ENCODE data around the gene ROR1.

Gene ROR1

DNA sequence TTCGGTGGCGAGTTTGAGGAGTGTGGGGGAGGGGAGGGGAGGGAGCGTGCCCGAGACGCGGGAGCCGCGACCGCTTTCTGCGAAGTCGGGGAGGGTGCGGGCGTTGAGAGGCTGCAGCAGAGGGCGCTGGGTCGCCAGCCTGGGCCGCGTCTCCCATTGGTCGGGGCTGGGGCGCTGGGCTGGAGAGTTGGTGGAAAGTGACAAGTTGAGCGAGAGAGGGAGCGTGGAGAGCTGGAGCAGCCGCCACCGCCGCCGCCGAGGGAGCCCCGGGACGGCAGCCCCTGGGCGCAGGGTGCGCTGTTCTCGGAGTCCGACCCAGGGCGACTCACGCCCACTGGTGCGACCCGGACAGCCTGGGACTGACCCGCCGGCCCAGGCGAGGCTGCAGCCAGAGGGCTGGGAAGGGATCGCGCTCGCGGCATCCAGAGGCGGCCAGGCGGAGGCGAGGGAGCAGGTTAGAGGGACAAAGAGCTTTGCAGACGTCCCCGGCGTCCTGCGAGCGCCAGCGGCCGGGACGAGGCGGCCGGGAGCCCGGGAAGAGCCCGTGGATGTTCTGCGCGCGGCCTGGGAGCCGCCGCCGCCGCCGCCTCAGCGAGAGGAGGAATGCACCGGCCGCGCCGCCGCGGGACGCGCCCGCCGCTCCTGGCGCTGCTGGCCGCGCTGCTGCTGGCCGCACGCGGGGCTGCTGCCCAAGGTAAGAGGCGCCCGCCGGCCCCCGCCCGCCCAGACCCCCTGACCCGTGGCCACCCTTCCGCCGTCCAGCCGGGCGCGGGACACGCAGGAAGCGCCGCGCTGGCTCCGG lies at the start of gene ROR1:
TSS of gene ROR1 (plus strand) at position 203 of the 802 bp plus-strand sequence.
- DNase-seq: no peak

- DNase-seq: no peak
Measured at GRCh38 chr1:63724375-63724899, 49.4 kb upstream of the ROR1 start.

DNA sequence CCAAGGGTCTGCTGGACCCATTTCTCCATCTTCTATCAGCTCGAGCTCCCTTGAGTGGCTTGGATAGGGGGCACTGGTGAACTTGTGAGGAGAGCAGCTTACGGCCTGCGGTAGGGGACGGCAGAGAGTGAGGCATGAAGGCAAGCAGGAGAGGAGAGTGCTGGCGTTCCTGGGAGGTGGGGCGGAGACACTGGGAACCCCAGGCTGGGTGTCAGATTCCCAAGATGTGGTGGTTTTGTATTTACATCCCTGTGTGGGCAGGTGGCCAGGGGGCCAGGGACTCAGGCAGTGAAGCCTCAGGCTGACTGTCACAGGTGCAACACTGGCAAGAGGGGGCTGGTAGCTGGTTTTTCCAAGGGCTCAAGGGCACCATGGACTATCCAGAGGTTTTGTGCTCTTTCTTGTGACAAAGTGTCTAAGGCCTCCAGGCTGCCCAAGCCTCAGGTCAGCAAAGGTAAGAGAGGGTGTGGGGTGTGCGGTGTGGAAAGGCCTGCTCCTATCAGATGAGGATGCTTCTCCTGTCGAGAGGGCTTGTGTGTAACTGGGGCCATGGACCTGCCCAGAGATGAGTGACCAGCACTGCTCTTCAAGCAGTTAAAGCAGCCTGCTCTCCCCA lies 45.1 kb upstream of the ROR1 start:
- DNase-seq: no peak

GRCh38 chr1:63729227-63729620 lies 44.6 kb upstream of the ROR1 start:
- DNase-seq: no peak

DNA sequence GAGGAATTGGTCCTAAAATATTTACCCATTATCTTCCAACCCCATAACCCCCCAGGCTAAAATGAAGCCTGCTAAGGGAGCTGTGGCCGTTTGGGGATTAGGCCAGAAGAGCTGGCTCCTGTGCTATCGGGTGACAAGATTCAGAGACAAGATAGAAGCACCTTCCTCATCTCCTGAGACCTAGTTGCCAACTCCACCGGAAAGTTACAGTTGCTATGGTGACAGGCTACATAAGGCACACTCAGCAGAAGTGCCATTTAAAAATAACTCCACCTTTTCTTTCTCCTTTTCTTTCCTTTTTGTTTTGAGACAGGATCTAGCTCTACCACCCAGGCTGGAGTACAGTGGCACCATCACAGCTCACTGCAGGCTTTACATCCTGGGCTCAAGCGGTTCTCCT lies 43.6 kb upstream of the ROR1 start:
- no peak for DNase-seq

- no peak for DNase-seq
Measured at GRCh38 chr1:63731117-63732043, 42.4 kb upstream of the ROR1 start.

GRCh38 chr1:63732666-63733065 lies 41.2 kb upstream of the ROR1 start:
- DNase-seq: no peak

GRCh38 chr1:63738772-63739171 lies 35.0 kb upstream of the ROR1 start:
- no peak for DNase-seq

DNA sequence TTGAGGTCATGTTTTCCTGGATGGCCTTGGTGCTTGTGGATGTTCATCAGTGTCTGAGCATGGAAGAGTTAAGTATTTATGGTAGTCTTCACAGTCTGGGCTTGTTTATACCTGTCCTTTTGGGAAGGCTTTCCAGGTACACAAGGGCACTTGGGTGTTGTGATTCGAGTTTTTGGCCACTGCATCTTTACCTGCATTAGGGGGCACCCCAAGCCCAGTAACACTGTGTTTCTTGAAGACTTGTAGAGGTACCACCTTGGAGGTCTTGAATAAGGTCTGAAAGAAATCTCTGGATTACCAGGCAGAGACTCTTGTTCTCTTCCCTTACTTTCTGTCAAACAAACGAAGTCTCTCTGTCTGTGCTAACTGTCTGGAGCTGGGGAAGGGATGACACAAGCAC lies 34.4 kb upstream of the ROR1 start:
- no peak for DNase-seq

GRCh38 chr1:63740432-63740831 lies 33.4 kb upstream of the ROR1 start:
- no peak for DNase-seq

DNA sequence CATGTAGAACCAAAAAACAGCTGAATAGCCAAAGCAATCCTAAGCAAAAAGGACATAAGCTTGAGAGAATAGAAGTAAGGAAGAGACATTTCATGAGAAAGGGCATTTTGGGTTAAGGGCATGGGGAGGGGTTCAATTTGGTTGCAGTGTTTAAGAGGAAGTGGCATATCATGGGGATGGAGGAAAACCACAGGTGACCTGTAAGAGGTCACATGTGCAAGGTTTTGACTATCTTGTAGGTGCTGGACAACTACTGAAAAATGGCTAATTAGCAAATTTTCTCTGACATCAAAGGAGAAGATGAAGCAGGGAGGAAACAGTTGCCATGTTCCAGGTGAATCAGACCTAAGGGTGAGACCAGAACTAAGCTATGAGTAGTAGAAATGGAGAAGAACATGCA lies 31.3 kb upstream of the ROR1 start:
- DNase-seq: no peak

DNA sequence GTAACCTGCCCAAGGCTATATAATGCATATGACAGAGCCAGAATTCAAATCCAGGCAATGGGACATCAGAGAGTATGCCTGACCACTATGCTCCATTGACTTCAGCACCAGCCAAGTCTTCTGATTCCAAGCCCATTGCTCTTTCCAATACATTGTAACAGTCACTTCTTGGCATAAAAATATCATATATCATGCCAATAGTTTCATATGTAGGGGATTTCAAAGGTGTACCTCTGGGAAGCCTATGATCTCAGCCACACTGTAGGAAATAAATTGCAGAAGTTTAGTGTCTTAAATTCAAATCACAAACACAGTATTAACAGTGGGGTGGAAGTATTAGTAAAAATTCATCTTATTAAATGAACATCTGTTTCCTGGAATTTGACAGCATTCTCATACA lies 30.0 kb upstream of the ROR1 start:
- no peak for DNase-seq

DNA sequence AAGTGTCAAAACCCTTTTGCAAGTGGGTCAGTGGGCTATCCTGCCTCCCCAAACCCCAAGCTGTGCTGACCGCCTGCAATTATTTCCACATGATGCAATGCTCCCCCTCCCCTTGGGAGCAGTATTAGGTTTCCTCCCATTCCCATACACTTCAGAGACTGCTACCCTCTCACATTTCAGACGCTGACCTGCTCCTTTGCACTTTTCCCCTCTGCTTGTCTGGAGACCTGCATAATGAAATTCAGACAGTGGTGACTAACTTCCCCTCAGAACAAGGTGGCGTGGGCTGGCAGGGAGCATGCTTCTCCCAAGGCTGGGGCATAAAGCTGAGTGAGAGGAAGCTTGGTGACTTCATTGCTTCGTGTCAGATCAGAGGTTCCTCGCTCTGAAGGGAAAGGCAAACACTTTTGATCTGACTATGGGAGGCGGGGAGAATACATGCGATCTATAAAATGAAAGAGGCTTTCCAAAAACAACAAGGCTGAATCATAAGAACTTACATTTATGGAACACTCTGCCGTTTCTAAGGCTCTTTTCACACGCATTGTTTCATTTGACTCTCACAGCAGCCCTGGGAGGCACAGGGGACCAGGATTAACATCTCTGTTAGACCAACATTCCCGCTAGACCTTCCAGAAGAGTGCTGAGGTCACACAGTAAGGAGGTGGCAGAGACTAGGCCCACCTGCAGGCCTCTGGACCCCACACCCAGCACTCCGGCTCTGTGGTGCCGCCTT lies 27.5 kb upstream of the ROR1 start:
- no peak for DNase-seq

DNA sequence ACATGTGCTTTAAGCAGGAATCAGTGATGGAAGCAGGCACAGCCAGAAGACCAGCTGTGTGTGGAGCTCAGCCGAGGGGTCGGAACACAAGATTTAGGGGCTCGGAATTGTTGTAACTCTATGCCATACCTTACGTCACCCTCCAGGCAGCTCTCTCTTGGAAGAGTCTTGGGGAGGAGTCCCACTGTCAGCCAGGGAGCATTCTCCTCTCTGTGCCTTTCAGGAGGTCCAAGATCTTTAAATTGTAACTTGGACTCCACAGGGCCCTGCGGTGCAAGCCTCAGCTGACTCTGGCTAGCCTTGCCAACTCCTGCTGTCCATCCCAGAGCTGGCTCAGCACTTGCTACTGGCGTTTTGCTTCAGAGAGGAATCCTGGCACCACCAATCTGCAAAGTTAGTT lies 26.4 kb upstream of the ROR1 start:
- DNase-seq: no peak

- DNase-seq: no peak
Measured at GRCh38 chr1:63748046-63748580, 25.7 kb upstream of the ROR1 start.

- no peak for DNase-seq
Measured at GRCh38 chr1:63748641-63749040, 25.2 kb upstream of the ROR1 start.

DNA sequence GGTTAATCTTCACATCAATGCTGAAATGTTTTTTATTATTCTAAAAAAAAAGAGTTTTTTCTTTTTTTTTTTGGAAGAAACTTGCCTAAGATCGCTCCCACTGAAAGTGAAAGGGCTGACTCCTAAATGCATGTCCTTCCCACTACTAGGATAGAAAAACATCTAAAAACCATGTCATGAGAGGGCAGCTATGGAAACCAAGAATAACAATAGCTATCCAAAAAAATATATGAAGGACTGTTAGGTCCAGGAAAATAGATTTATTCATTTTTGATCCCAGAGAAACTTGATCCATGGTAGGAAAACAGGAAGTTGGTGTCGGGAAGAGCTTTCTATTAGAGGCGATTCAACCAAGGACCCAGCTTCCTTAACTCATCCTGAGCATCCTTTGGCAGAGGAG lies 23.1 kb upstream of the ROR1 start:
- no peak for DNase-seq

DNA sequence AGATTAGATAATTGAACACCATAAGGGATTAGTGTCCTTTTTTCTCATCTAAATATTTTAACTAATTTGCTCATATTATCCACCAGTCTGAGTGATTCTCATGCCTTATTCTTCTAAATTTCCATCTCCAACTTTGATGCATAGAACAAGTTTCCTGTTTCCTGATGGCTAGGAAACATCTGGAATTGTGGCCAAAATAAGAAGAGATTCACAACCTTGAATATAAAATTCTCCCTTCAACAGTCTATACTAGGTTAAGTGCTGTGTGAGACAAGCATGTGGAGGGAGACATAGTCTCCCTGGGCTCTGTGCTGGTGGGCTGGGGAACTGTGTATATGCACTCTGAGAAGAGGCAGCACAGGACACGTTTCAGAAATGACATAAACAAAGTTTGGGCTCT lies 21.6 kb upstream of the ROR1 start:
- DNase-seq: no peak

DNA sequence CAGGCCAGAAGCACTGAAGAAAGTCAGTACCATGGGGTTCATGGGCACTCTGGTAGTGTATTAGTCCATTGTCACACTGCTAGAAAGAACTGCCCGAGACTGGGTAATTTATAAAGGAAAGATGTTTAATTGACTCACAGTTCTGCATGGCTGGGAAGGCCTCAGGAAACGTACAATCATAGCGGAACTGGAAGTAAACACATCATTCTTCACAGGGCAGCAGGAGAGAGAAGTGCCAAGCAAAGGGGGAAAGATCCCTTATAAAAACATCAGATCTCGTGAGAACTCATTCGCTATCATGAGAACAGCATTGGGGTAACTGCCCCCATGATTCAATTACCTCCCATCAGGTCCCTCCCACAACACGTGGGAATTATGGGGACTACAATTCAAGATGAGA lies 20.2 kb upstream of the ROR1 start:
- no peak for DNase-seq

DNA sequence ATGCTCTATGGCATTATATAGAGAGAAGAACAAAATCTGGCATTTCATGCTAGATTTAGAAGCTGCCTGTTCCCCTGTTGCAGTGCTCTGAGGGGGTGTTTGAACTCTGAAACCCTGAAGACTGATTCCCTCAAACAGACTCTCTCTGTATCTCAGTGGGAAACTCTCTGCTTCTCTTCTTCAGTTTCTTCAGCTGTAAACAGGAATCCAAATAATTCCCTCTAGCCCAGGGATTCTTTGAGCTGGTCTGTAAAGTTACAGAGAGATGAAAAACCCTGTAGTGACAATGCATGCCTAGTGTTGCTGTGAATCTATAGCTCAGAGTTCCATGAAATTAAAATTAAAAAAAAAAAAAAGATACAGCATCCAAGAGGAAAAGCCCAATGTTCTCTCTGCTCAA lies 17.0 kb upstream of the ROR1 start:
- DNase-seq: no peak

- DNase-seq: no peak
Measured at GRCh38 chr1:63757334-63757733, 16.5 kb upstream of the ROR1 start.

DNA sequence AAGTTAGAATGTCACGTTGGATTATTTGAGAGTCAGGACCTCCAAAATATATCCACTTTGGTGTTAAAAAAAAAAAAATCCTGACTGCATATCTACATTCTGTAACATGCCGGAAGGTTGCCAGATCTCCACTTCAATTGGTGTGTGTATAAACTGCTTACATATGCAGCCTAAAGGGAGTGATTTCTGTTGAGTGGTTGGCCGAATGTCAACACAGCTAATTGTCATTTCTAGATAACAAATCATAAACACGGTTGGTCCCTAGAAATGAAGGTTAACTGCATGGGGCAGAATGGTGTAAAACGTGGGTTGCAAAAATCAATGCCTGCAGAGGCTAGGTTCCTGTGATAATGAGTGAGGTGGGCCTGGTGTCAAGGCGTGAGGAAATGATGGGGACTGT lies 15.0 kb upstream of the ROR1 start:
- no peak for DNase-seq

DNA sequence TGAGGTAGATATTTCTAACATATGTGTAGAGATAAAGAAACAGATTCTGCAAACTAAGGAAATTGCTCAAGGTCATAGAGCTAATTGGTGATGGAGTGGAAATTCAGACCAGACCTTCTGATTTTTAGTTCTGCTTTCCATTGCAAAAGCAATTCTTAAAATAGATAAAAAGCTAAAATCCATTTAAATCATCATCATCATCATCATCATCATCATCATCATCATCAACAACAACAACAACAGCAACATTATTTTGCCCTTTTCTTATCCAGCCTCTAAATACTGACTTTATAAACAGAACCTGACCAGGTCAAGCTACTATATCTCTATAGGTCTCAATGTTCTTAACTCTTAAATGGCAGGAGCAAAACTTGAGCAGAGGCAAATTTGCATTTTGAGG lies 14.0 kb upstream of the ROR1 start:
- no peak for DNase-seq
